Sigmoid colon (tissue), 4 donors: ENCODE measurements around the gene RRAD.

ENCODE experiments used
- CTCF ChIP-seq, 4 experiments: fragments of 450-650 bp in 3 of 4; fragments of 200-600 bp in 1 of 4; IDR thresholded peaks; one replicate each; pipeline ENCODE4 v1.5.1; 2016 to 2019; ENCODE audit warnings: antibody characterized with exemption in 4 of 4, mild to moderate bottlenecking in 3 of 4, moderate library complexity in 2 of 4
- POLR2A ChIP-seq, 2 donors: fragments of 450-650 bp; IDR thresholded peaks; one replicate each; pipeline ENCODE4 v1.6.1; 2016; ENCODE audit warnings: antibody characterized with exemption in 2 of 2, mild to moderate bottlenecking in 2 of 2, moderate library complexity in 2 of 2
- POLR2AphosphoS5 ChIP-seq, 4 donors: sonication (generic); formaldehyde crosslinking; IDR thresholded peaks; one replicate each; pipeline ENCODE4 v1.6.1; 2017; ENCODE audit warnings: antibody characterized with exemption in 4 of 4

- TF ChIP-seq POLR2AphosphoS5 (IDR thresholded peaks at IDR 0.05) (peak in 1 of 4 donors; percentile 10), POLR2A (IDR thresholded peaks at IDR 0.05) (no peak), CTCF (IDR thresholded peaks at IDR 0.05) (peak; percentile 63 to 83 (median 79))
Observed at GRCh38 chr16:66894948-66895688, 30.2 kb downstream of the RRAD start.
